HepG2 (cell line): ENCODE data around the gene MCM3. TPM values are rescaled to one million over a fixed set of nuclear protein-coding genes. Genes with fewer than 3 reads are reported as not detected.

Experiments
- ATAC-seq: fragments of 200-7000 bp; cut with Tn5 transposase; 3 replicates; pipeline ENCODE4 v1.9.1; 2020; ENCODE audit warnings: mild to moderate bottlenecking, moderate library complexity
- BruUV-seq: library from RNA; stranded (reverse); fragments of 400-500 nt; replicated peaks from 2 replicates; lab custom pipeline; 2021; lab: Mats Ljungman, UMichigan
- CTCF ChIA-PET: fragments of 300-600 bp; formaldehyde crosslinking; extraction: SDS; loops from one replicate; lab custom pipeline; 2021; ENCODE audit warnings: low total read pairs, inconsistent platforms, low intra/inter-chr PET ratio; lab: Yijun Ruan, JAX
- POLR2A ChIA-PET: fragments of 350-600 bp; sonication (Branson Sonifier 250); formaldehyde crosslinking; loops from one replicate; lab custom pipeline; 2020; ENCODE audit warnings: antibody characterized with exemption, inconsistent platforms; lab: Yijun Ruan, JAX
- DNase-seq: peaks from one replicate; pipeline ENCODE4 v3.0.0-alpha.2; 2015; ENCODE audit warnings: low spot score
- FAIRE-seq: peaks from 3 replicates; lab custom pipeline; 2011; peaks lifted over from hg19 to GRCh38; lab: Jason Lieb, UNC
- H2AFZ ChIP-seq: one replicate; pipeline ENCODE4 v1.6.1; 2011; ENCODE audit warnings: low read length, inconsistent platforms
- H3K27ac ChIP-seq: fragments of 300-600 bp; 3 replicates; pipeline ENCODE4 v1.8.0; 2011; ENCODE audit warnings: mixed run types, mild to moderate bottlenecking, mixed read lengths, low read length, inconsistent platforms; ENCODE audit not compliant: insufficient read depth; ENCODE audit errors: extremely low read length
- H3K27me3 ChIP-seq, 2 experiments: fragments of 200-600 bp in 1 of 2; 2 replicates in 1 of 2; 3 replicates in 1 of 2; pipeline versions ENCODE4 v1.6.0 to v1.8.0; 2011; ENCODE audit warnings: low read length in 2 of 2, mild to moderate bottlenecking in 2 of 2, moderate library complexity in 2 of 2, inconsistent platforms in 1 of 2; ENCODE audit not compliant: insufficient read depth in 2 of 2, control insufficient read depth in 1 of 2
- H3K36me3 ChIP-seq, 2 experiments: fragments of 200-600 bp in 1 of 2; replicated peaks in 1 of 2; 2 replicates in 1 of 2; 3 replicates in 1 of 2; pipeline versions ENCODE4 v1.5.1 to v1.8.0; 2011; ENCODE audit warnings: low read length in 2 of 2, inconsistent platforms in 1 of 2; ENCODE audit not compliant: insufficient read depth in 2 of 2, control insufficient read depth in 1 of 2
- H3K4me1 ChIP-seq: 2 replicates; pipeline ENCODE4 v1.5.1; 2012; ENCODE audit warnings: low read length, inconsistent platforms; ENCODE audit not compliant: insufficient read depth
- H3K4me2 ChIP-seq: 2 replicates; pipeline ENCODE4 v1.6.0; 2011; ENCODE audit warnings: low read depth, low read length, inconsistent platforms
- H3K4me3 ChIP-seq, 3 experiments: fragments of 200-600 bp in 1 of 3; sonication (generic), shearing (Covaris generic) in 1 of 3; replicated peaks in 1 of 3; 2 replicates each; pipeline ENCODE4 v1.5.1; 2011 to 2016; ENCODE audit warnings: low read length in 3 of 3, inconsistent platforms in 2 of 3, low read depth in 2 of 3, mild to moderate bottlenecking in 2 of 3, control low read depth in 1 of 3, mixed read lengths in 1 of 3; ENCODE audit not compliant: insufficient read depth in 1 of 3
- H3K79me2 ChIP-seq: one replicate; pipeline ENCODE4 v1.6.1; 2011; ENCODE audit warnings: low read length, inconsistent platforms; ENCODE audit not compliant: insufficient read depth
- H3K9ac ChIP-seq: 2 replicates; pipeline ENCODE4 v1.6.0; 2011; ENCODE audit warnings: mild to moderate bottlenecking, low read depth, low read length, inconsistent platforms; ENCODE audit not compliant: insufficient read depth
- H3K9me3 ChIP-seq: 2 replicates; pipeline ENCODE4 v1.5.1; 2012; ENCODE audit warnings: mild to moderate bottlenecking, low read length
- H4K20me1 ChIP-seq: 2 replicates; pipeline ENCODE4 v1.6.0; 2011; ENCODE audit warnings: inconsistent platforms, mild to moderate bottlenecking, low read length, moderate library complexity; ENCODE audit not compliant: insufficient read depth
- CHCHD3 ChIP-seq: sonication (generic); formaldehyde crosslinking; IDR thresholded peaks from 2 replicates; pipeline ENCODE4 v1.8.0; 2022; ENCODE audit warnings: mild to moderate bottlenecking, missing genetic modification reagents, moderate library complexity
- EHMT2 ChIP-seq: fragments of 200-600 bp; sonication (generic); IDR thresholded peaks from 2 replicates; pipeline ENCODE4 v1.7.0; 2017; ENCODE audit warnings: antibody characterized with exemption, low read depth, low read length, borderline replicate concordance
- MZF1 ChIP-seq: sonication (generic); formaldehyde crosslinking; IDR thresholded peaks from 2 replicates; pipeline ENCODE4 v1.8.1; 2023; ENCODE audit warnings: mild to moderate bottlenecking, missing genetic modification reagents, borderline replicate concordance
- PHF20 ChIP-seq: sonication (generic); formaldehyde crosslinking; IDR thresholded peaks from 2 replicates; pipeline ENCODE4 v1.5.0; 2020; ENCODE audit warnings: mild to moderate bottlenecking, missing genetic modification reagents
- TAF1 ChIP-seq: sonication (generic); formaldehyde crosslinking; IDR thresholded peaks from 2 replicates; pipeline ENCODE4 v1.4.0; 2020; ENCODE audit warnings: missing genetic modification reagents
- TEAD3 ChIP-seq: optimal IDR thresholded peaks from 2 replicates; pipeline ENCODE3; 2016; ENCODE audit warnings: borderline replicate concordance
- U2AF1 ChIP-seq: fragments of 200-400 bp; formaldehyde crosslinking; optimal IDR thresholded peaks from 2 replicates; pipeline ENCODE3; 2017; ENCODE audit warnings: mild to moderate bottlenecking, low read depth, low read length
- ZC3H13 ChIP-seq: sonication (generic); formaldehyde crosslinking; IDR thresholded peaks from 2 replicates; pipeline ENCODE4 v1.8.1; 2023; ENCODE audit warnings: mild to moderate bottlenecking, missing genetic modification reagents, moderate library complexity
- ZNF138 ChIP-seq: sonication (generic); formaldehyde crosslinking; IDR thresholded peaks from 2 replicates; pipeline ENCODE4 v1.5.0; 2020; ENCODE audit warnings: mild to moderate bottlenecking, low read depth, missing genetic modification reagents
- ZNF337 ChIP-seq: sonication (generic); formaldehyde crosslinking; IDR thresholded peaks from 2 replicates; pipeline ENCODE4 v1.5.1; 2020; ENCODE audit warnings: missing genetic modification reagents, low read depth, mild to moderate bottlenecking, borderline replicate concordance
- ZNF383 ChIP-seq: sonication (generic); formaldehyde crosslinking; IDR thresholded peaks from 2 replicates; pipeline ENCODE4 v1.4.0; 2020; ENCODE audit warnings: missing genetic modification reagents, mild to moderate bottlenecking, borderline replicate concordance
- ZNF781 ChIP-seq: sonication (generic); formaldehyde crosslinking; IDR thresholded peaks from 2 replicates; pipeline ENCODE4 v1.5.1; 2020; ENCODE audit warnings: borderline replicate concordance, mild to moderate bottlenecking, missing genetic modification reagents; ENCODE audit errors: not compliant biosample characterization
- WGBS: methylation state at CpG from one replicate; pipeline ENCODE4 v1.1.6; 2017; ENCODE audit warnings: low lambda C conversion rate; 5-methylcytosine and 5-hydroxymethylcytosine counted together
- in situ Hi-C: cut with HindIII; loops from 2 replicates; pipeline ENCODE4 v1.10.0; 2017; ENCODE audit warnings: low pct_unique_long_range_greater_than_20kb; ENCODE audit not compliant: extremely low pct_ligation_motif_present
- intact Hi-C: fragments of 100-400 bp; cut with micrococcal nuclease; formaldehyde crosslinking; loops from one replicate; pipeline ENCODE4 v1.10.0; 2022; ENCODE audit not compliant: unreplicated experiment
- polyA plus RNA-seq, 8 experiments: library from polyadenylated mRNA; depleted of rRNA in 3 of 8; stranded (reverse) in 7 of 8; unstranded in 1 of 8; fragments of >200 nt; fragmentation: Illumina TruSeq in 4 of 8; extraction: Trizol in 4 of 8; gene quantifications; 2 replicates each; pipeline versions ENCODE4 v1.2.1 to v1.2.3, GENCODE V29; 2011 to 2016; ENCODE audit warnings: low read depth in 4 of 8, missing spikeins in 1 of 8, mixed read lengths in 1 of 8; ENCODE audit not compliant: insufficient read depth in 1 of 8
- total RNA-seq, 5 experiments: library from RNA; depleted of rRNA; stranded (reverse); fragments of >200 nt; fragmentation: Illumina TruSeq; extraction: Trizol; gene quantifications; 2 replicates each; pipeline ENCODE4 v1.2.3, GENCODE V29; 2016; ENCODE audit warnings: low read depth in 1 of 5
- TF ChIP-seq, protein P1 (sequence below): sonication (generic); formaldehyde crosslinking; IDR thresholded peaks from 2 replicates; pipeline ENCODE4 v1.8.0; 2022; ENCODE audit warnings: mild to moderate bottlenecking, missing genetic modification reagents, borderline replicate concordance
- TF ChIP-seq, protein P2 (sequence below): IDR thresholded peaks from 2 replicates; pipeline ENCODE4 v1.6.1; 2016; ENCODE audit warnings: missing compliant biosample characterization, missing genetic modification reagents, borderline replicate concordance
- TF ChIP-seq, protein P3 (sequence below): sonication (generic); formaldehyde crosslinking; IDR thresholded peaks from 2 replicates; pipeline ENCODE4 v1.8.1; 2023; ENCODE audit warnings: mild to moderate bottlenecking, missing genetic modification reagents
- TF ChIP-seq, protein P4 (sequence below): sonication (generic); formaldehyde crosslinking; IDR thresholded peaks from 2 replicates; pipeline ENCODE4 v1.5.1; 2020; ENCODE audit warnings: missing genetic modification reagents, mild to moderate bottlenecking, borderline replicate concordance

MCM3 gene
- total and polyA plus RNA-seq, 2 of the 13 experiments (the other 11 are each of a cell fraction or from before 2014, with no cell fraction given), result 164 to 288 TPM

DNA sequence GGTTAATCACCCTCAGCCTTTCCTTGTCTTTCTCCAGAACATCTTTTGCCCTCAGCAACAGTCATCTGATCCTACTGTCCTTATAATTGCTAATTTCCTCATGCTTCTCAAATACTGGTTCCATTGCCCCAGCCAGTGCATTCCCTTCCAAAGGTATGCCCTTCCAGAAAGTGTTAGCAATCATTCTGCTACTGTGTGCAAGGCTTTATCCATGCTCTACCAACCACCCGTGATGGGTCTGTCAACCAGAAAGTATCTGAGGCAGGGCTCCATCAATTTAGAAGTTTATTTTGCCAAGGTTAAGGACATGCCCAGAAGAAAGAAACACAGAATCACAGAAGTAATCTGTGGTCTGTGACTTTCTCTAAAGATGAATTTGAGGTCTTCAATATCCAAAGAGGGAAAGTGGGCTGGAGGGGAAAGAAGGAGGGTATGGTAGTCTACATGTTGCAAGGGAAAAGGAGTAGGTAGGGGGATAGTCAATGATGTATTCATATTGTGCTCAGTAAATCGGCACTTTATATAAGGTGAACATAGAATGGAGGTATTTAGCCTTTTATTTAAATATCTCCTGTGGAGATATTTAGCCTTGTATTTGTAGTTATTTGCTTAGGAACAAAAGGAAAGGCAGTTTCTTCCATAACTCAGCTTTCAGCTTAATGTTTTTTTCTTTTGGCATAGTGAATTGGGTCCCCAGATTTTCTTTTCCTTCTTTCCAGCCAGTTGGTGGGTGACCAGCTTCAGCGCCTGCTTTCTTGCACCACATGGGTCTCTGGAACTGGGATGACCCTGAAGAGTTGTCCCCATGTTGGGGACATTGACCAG, 42.2 kb upstream of the MCM3 start:
- H3K27me3 ChIP-seq, result no peaks in the 10 kb centered on the region
- H3K4me3 ChIP-seq, result peak overlapping the region; percentile 2 to 48 (median 10); a peak in 5 of 6 replicates
- H2AFZ ChIP-seq, result peak overlapping the region; percentile 93
- peak overlapping the region; percentile 93 for H3K27ac ChIP-seq
- H3K36me3 ChIP-seq, result no peaks in the 10 kb centered on the region
- ChIA-PET CTCF (no interaction called here), POLR2A (interaction anchor here (1.0 to 4.5 kb wide), 22 partner anchors 10 to 189 kb away, joined by 3 to 48 read pairs (median 10); partner anchors contain the start of genes EFHC1, MCM3 and PAQR8)
- no peaks in the 10 kb centered on the region for H3K9me3 ChIP-seq
- FAIRE-seq (no peak), ATAC-seq (peak; percentile 48), DNase-seq (no peak)
- no peaks in the 10 kb centered on the region for H4K20me1 ChIP-seq
- H3K4me1 ChIP-seq, result peaks cover 77% of the 10 kb centered on the region
- peak overlapping the region; percentile 69 for H3K9ac ChIP-seq
- in situ Hi-C loops, result no loop called here
- H3K79me2 ChIP-seq, result no peaks in the 10 kb centered on the region
- peak overlapping the region; percentile 81 for H3K4me2 ChIP-seq
- BruUV-seq, result no TSS peak
- intact Hi-C loops, result loop anchor here (1.0 kb wide), 1 partner anchor 41 kb away; no protein-coding TSS in a partner anchor
- WGBS, result 57% methylated on average over 3 of the region's 3 CpGs
- TF ChIP-seq CHCHD3 (CRISPR knock-in tag) (no peak), TEAD3 (CRISPR knock-in tag) (peak; percentile 38), ZNF138 (CRISPR knock-in tag) (no peak), PHF20 (CRISPR knock-in tag) (no peak), ZNF337 (CRISPR knock-in tag) (0 out of 2 replicates have a peak, but pooled peaks have one; percentile 88), ZC3H13 (CRISPR knock-in tag) (peak; percentile 53; the same call in 1 of the 2 replicates), MZF1 (CRISPR knock-in tag) (no peak), TAF1 (CRISPR knock-in tag) (0 out of 2 replicates have a peak, but pooled peaks have one; percentile 14), EHMT2 (no peak), ZNF383 (CRISPR knock-in tag) (0 out of 2 replicates have a peak, but pooled peaks have one; percentile 43), ZNF781 (peak; percentile 20), U2AF1 (no peak)
- TF ChIP-seq, protein P1, sequence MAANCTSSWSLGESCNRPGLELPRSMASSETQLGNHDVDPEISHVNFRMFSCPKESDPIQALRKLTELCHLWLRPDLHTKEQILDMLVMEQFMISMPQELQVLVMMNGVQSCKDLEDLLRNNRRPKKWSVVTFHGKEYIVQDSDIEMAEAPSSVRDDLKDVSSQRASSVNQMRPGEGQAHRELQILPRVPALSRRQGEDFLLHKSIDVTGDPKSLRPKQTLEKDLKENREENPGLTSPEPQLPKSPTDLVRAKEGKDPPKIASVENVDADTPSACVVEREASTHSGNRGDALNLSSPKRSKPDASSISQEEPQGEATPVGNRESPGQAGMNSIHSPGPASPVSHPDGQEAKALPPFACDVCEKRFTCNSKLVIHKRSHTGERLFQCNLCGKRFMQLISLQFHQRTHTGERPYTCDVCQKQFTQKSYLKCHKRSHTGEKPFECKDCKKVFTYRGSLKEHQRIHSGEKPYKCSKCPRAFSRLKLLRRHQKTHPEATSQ (CRISPR knock-in tag), result 0 out of 2 replicates have a peak, but pooled peaks have one; percentile 42
- TF ChIP-seq, protein P2, sequence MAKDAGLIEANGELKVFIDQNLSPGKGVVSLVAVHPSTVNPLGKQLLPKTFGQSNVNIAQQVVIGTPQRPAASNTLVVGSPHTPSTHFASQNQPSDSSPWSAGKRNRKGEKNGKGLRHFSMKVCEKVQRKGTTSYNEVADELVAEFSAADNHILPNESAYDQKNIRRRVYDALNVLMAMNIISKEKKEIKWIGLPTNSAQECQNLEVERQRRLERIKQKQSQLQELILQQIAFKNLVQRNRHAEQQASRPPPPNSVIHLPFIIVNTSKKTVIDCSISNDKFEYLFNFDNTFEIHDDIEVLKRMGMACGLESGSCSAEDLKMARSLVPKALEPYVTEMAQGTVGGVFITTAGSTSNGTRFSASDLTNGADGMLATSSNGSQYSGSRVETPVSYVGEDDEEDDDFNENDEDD (CRISPR knock-in tag), result no peak
- TF ChIP-seq, protein P3, sequence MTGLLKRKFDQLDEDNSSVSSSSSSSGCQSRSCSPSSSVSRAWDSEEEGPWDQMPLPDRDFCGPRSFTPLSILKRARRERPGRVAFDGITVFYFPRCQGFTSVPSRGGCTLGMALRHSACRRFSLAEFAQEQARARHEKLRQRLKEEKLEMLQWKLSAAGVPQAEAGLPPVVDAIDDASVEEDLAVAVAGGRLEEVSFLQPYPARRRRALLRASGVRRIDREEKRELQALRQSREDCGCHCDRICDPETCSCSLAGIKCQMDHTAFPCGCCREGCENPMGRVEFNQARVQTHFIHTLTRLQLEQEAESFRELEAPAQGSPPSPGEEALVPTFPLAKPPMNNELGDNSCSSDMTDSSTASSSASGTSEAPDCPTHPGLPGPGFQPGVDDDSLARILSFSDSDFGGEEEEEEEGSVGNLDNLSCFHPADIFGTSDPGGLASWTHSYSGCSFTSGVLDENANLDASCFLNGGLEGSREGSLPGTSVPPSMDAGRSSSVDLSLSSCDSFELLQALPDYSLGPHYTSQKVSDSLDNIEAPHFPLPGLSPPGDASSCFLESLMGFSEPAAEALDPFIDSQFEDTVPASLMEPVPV, result 0 out of 2 replicates have a peak, but pooled peaks have one; percentile 55
- TF ChIP-seq, protein P4, sequence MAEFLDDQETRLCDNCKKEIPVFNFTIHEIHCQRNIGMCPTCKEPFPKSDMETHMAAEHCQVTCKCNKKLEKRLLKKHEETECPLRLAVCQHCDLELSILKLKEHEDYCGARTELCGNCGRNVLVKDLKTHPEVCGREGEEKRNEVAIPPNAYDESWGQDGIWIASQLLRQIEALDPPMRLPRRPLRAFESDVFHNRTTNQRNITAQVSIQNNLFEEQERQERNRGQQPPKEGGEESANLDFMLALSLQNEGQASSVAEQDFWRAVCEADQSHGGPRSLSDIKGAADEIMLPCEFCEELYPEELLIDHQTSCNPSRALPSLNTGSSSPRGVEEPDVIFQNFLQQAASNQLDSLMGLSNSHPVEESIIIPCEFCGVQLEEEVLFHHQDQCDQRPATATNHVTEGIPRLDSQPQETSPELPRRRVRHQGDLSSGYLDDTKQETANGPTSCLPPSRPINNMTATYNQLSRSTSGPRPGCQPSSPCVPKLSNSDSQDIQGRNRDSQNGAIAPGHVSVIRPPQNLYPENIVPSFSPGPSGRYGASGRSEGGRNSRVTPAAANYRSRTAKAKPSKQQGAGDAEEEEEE, result no peak
